Esophagus (tissue), 2 donors: ENCODE results near the gene ACTN2. TPM values are rescaled to one million over a fixed set of nuclear protein-coding genes. Genes with fewer than 3 reads are reported as not detected.

Source experiments
- H3K27ac ChIP-seq, 2 donors: one replicate each; pipeline ENCODE4 v1.5.1; 2013; ENCODE audit warnings: low read depth in 2 of 2, mild to moderate bottlenecking in 2 of 2, inconsistent platforms in 1 of 2, low read length in 1 of 2, moderate library complexity in 1 of 2
- H3K27me3 ChIP-seq, 2 donors: one replicate each; pipeline ENCODE4 v1.6.1; 2013; ENCODE audit warnings: low read length in 2 of 2, control low read depth in 1 of 2, mild to moderate bottlenecking in 1 of 2; ENCODE audit not compliant: insufficient read depth in 2 of 2, control insufficient read depth in 1 of 2
- H3K36me3 ChIP-seq, 2 donors: one replicate each; pipeline ENCODE4 v1.6.1; 2013; ENCODE audit warnings: low read length in 1 of 2; ENCODE audit not compliant: control insufficient read depth in 2 of 2, insufficient read depth in 2 of 2
- H3K4me1 ChIP-seq, 2 donors: one replicate each; pipeline ENCODE4 v1.6.1; 2013; ENCODE audit warnings: low read length in 1 of 2; ENCODE audit not compliant: control insufficient read depth in 2 of 2, insufficient read depth in 2 of 2
- H3K4me3 ChIP-seq, 2 donors: one replicate each; pipeline ENCODE4 v1.5.1; 2013; ENCODE audit warnings: low read length in 2 of 2, mild to moderate bottlenecking in 2 of 2, low read depth in 1 of 2, moderate library complexity in 1 of 2
- H3K9me3 ChIP-seq, 2 donors: one replicate each; pipeline ENCODE4 v1.6.1; 2013; ENCODE audit warnings: mild to moderate bottlenecking in 2 of 2, low read depth in 1 of 2, low read length in 1 of 2, moderate library complexity in 1 of 2; ENCODE audit not compliant: control insufficient read depth in 2 of 2, insufficient read depth in 1 of 2
- WGBS, 2 donors: extraction: QIAGEN DNeasy Blood & Tissue Kit; methylation state at CpG; one replicate each; pipeline ENCODE4 v1.1.7; 2013; 5-methylcytosine and 5-hydroxymethylcytosine counted together
- polyA plus RNA-seq, 2 donors: library from polyadenylated mRNA; stranded (reverse); fragments of 200-250 nt; gene quantifications; one replicate each; pipeline ENCODE4 v1.2.3, GENCODE V29; 2013
- donor health status: healthy with polysubstance abuse.
- donor health status: Bipolar disorder and iron deficiency.

Gene ACTN2
- polyA plus RNA-seq, 2 donors: 0.59 to 0.75 TPM

- no peaks in the 10 kb centered on the region for H3K36me3 ChIP-seq
- no peak overlapping the region for H3K27ac ChIP-seq
- H3K4me1 ChIP-seq: no peaks in the 10 kb centered on the region
- H3K4me3 ChIP-seq: no peak overlapping the region
- H3K27me3 ChIP-seq: no peaks in the 10 kb centered on the region
- peaks cover 0 to 2% of the 10 kb centered on the region in 2 donors for H3K9me3 ChIP-seq
- 80 to 88% methylated on average over 2 of the region's 2 CpGs for WGBS, 2 donors
These were observed 93.0 kb downstream of the ACTN2 start for GRCh38 chr1:236779312-236779711.

- Histone ChIP-seq H3K4me3 (no peak overlapping the region), H3K4me1 (no peaks in the 10 kb centered on the region), H3K27me3 (no peaks in the 10 kb centered on the region), H3K36me3 (no peaks in the 10 kb centered on the region), H3K27ac (no peak overlapping the region), H3K9me3 (peaks cover 0 to 2% of the 10 kb centered on the region in 2 donors)
- WGBS, 2 donors: 58 to 74% methylated on average over 2 of the region's 2 CpGs
These were observed 99.2 kb downstream of the ACTN2 start for GRCh38 chr1:236785477-236785876.

GRCh38 chr1:236786453-236786852 lies 100.2 kb downstream of the ACTN2 start:
- H3K4me1 ChIP-seq: no peaks in the 10 kb centered on the region
- 94% methylated on average over 16 of the region's 16 CpGs for WGBS, 2 donors
- no peak overlapping the region for H3K27ac ChIP-seq
- no peaks in the 10 kb centered on the region for H3K36me3 ChIP-seq
- H3K4me3 ChIP-seq: no peak overlapping the region
- H3K9me3 ChIP-seq: peaks cover 0 to 2% of the 10 kb centered on the region in 2 donors
- H3K27me3 ChIP-seq: no peaks in the 10 kb centered on the region

- H3K36me3 ChIP-seq: no peaks in the 10 kb centered on the region
- peak overlapping the region; percentile 90 to 98 for H3K4me3 ChIP-seq
- H3K4me1 ChIP-seq: no peaks in the 10 kb centered on the region
- H3K9me3 ChIP-seq: no peaks in the 10 kb centered on the region
- WGBS, 2 donors: 12 to 16% methylated on average over 11 of the region's 11 CpGs
- H3K27ac ChIP-seq: peak overlapping the region in 1 of 2 donors; percentile 33
- no peaks in the 10 kb centered on the region for H3K27me3 ChIP-seq
These were observed 108.3 kb downstream of the ACTN2 start for GRCh38 chr1:236794585-236795034.

- H3K27me3 ChIP-seq: no peaks in the 10 kb centered on the region
- peak within 1 kb of the TSS; percentile 94 to 95 for H3K27ac ChIP-seq
- no peaks in the 10 kb centered on the region for H3K9me3 ChIP-seq
- H3K4me1 ChIP-seq: no peaks in the 10 kb centered on the region
- H3K36me3 ChIP-seq: no peaks in the 10 kb centered on the region
- WGBS, 2 donors: 0% methylated on average over 67 of the region's 67 CpGs
- H3K4me3 ChIP-seq: peak within 1 kb of the TSS; percentile 90 to 98
These were observed 108.9 kb downstream of the ACTN2 start, which contains the start of gene MTR for GRCh38 chr1:236795035-236795756. Gene MTR (plus strand): TSS chr1:236795292. CDS start chr1:236795704, 412 bp downstream.

- H3K4me1 ChIP-seq: peaks cover 0 to 3% of the 10 kb centered on the region in 2 donors
These were observed 109.7 kb downstream of the ACTN2 start for GRCh38 chr1:236795757-236796667.

GRCh38 chr1:236799001-236799400 lies 112.7 kb downstream of the ACTN2 start:
- Histone ChIP-seq H3K36me3 (no peaks in the 10 kb centered on the region), H3K9me3 (no peaks in the 10 kb centered on the region), H3K4me3 (no peak overlapping the region), H3K27me3 (no peaks in the 10 kb centered on the region), H3K27ac (no peak overlapping the region), H3K4me1 (peaks cover 0 to 3% of the 10 kb centered on the region in 2 donors)
- WGBS, 2 donors: 94 to 98% methylated on average over 5 of the region's 5 CpGs

More at GRCh38 chr1:236795757-236796667, 109.7 kb downstream of the ACTN2 start:
- H3K27ac ChIP-seq: peak overlapping the region; percentile 94 to 95
- peak overlapping the region; percentile 90 to 98 for H3K4me3 ChIP-seq
- H3K27me3 ChIP-seq: no peaks in the 10 kb centered on the region
- H3K9me3 ChIP-seq: no peaks in the 10 kb centered on the region
- 1 to 2% methylated on average over 41 of the region's 41 CpGs for WGBS, 2 donors
- no peaks in the 10 kb centered on the region for H3K36me3 ChIP-seq

GRCh38 chr1:236800002-236800620 lies 113.8 kb downstream of the ACTN2 start:
- Histone ChIP-seq H3K27ac (no peak overlapping the region), H3K4me1 (peaks cover 0 to 3% of the 10 kb centered on the region in 2 donors), H3K9me3 (no peaks in the 10 kb centered on the region), H3K36me3 (no peaks in the 10 kb centered on the region), H3K27me3 (no peaks in the 10 kb centered on the region), H3K4me3 (no peak overlapping the region)
- 41 to 62% methylated on average over 5 of the region's 5 CpGs for WGBS, 2 donors

- peaks cover 0 to 3% of the 10 kb centered on the region in 2 donors for H3K4me1 ChIP-seq
- H3K4me3 ChIP-seq: no peak overlapping the region
- H3K27ac ChIP-seq: no peak overlapping the region
- H3K9me3 ChIP-seq: no peaks in the 10 kb centered on the region
- no peaks in the 10 kb centered on the region for H3K27me3 ChIP-seq
- peaks cover 0 to 2% of the 10 kb centered on the region in 2 donors for H3K36me3 ChIP-seq
These were observed 114.3 kb downstream of the ACTN2 start for GRCh38 chr1:236800623-236801022.
